Transverse colon (tissue), 4 donors: Measurements from ENCODE around the gene FFAR4. TPM values are rescaled to one million over a fixed set of nuclear protein-coding genes. Genes with fewer than 3 reads are reported as not detected.

Experiments used
- DNase-seq: peaks from one replicate; pipeline ENCODE4 v3.0.0-alpha.2; 2019
- H3K27ac ChIP-seq, 4 donors: fragments of 200-600 bp; sonication (generic); 2 replicates each; pipeline ENCODE4 v1.5.1; 2016 to 2018; ENCODE audit warnings: inconsistent platforms in 4 of 4
- H3K27me3 ChIP-seq: fragments of 200-600 bp; sonication (generic); 2 replicates; pipeline ENCODE4 v1.5.1; 2017; ENCODE audit warnings: inconsistent platforms
- H3K36me3 ChIP-seq, 4 donors: fragments of 200-600 bp; sonication (generic); 2 replicates each; pipeline ENCODE4 v1.5.1; 2017 to 2019; ENCODE audit warnings: inconsistent platforms in 4 of 4
- H3K4me1 ChIP-seq, 4 donors: fragments of 200-600 bp; sonication (generic); 2 replicates each; pipeline ENCODE4 v1.5.1; 2017 to 2020; ENCODE audit warnings: inconsistent platforms in 4 of 4
- H3K4me3 ChIP-seq, 4 donors: fragments of 200-600 bp; sonication (generic); 1 replicate in 1 of 4; 2 replicates in 3 of 4; pipeline versions ENCODE4 v1.5.1 to v1.6.1; 2017 to 2019; ENCODE audit warnings: inconsistent platforms in 4 of 4
- H3K9me3 ChIP-seq, 2 donors: fragments of 200-600 bp; sonication (generic); 2 replicates each; pipeline ENCODE4 v1.5.1; 2017 to 2019; ENCODE audit warnings: inconsistent platforms in 2 of 2
- CTCF ChIP-seq, 5 experiments: fragments of 200-600 bp in 3 of 5; fragments of 450-650 bp in 2 of 5; sonication (generic) in 3 of 5; IDR thresholded peaks; 1 replicate in 2 of 5; 2 replicates in 3 of 5; pipeline ENCODE4 v1.5.1; 2016 to 2017; ENCODE audit warnings: antibody characterized with exemption in 5 of 5, inconsistent platforms in 3 of 5, mild to moderate bottlenecking in 2 of 5, moderate library complexity in 1 of 5
- EP300 ChIP-seq: sonication (generic); formaldehyde crosslinking; IDR thresholded peaks from one replicate; pipeline ENCODE4 v1.6.1; 2017; ENCODE audit warnings: antibody characterized with exemption, low read depth
- POLR2A ChIP-seq: fragments of 450-650 bp; IDR thresholded peaks from one replicate; pipeline ENCODE4 v1.6.1; 2016; ENCODE audit warnings: antibody characterized with exemption, mild to moderate bottlenecking, moderate library complexity
- POLR2AphosphoS5 ChIP-seq, 3 donors: sonication (generic); formaldehyde crosslinking; IDR thresholded peaks; one replicate each; pipeline ENCODE4 v1.6.1; 2016; ENCODE audit warnings: antibody characterized with exemption in 3 of 3
- WGBS, 2 donors: methylation state at CpG; one replicate each; pipeline ENCODE4 v1.1.5; 2018; ENCODE audit warnings: low coverage in 1 of 2; 5-methylcytosine and 5-hydroxymethylcytosine counted together
- in situ Hi-C, 4 donors: fragments of 200-750 bp; cut with MboI; loops; one replicate each; pipeline versions ENCODE4 v1.15.0 to v1.15.1; 2017; ENCODE audit warnings: low sequenced_read_pairs in 3 of 4, low pct_ligation_motif_present in 1 of 4, low pct_unique_long_range_greater_than_20kb in 1 of 4
- intact Hi-C: fragments of 100-400 bp; cut with DNase I; formaldehyde crosslinking; loops from one replicate; pipeline ENCODE4 v1.15.1; 2023; ENCODE audit warnings: low total_unique reads
- total RNA-seq, 4 donors: library from RNA; depleted of rRNA; stranded (reverse); fragments of >200 nt; gene quantifications; one replicate each; pipeline ENCODE4 v1.1.0, GENCODE V29; 2016

FFAR4 gene
- total RNA-seq, 4 donors from 2014 or later = 0.75 to 17.1 (median 12.9) TPM

GRCh38 chr10:93554760-93555432 is 11.6 kb upstream of the FFAR4 start:
- intact Hi-C loops (no loop called here), in situ Hi-C loops (loop anchor here in 2 of 4 donors (10.0 kb wide), 1 partner anchor 120 kb away; no protein-coding TSS in a partner anchor)
- WGBS, 2 donors = 37 to 48% methylated on average over 2 to 14 of the region's 14 CpGs
- H3K4me1 ChIP-seq = peaks cover 0 to 21% (median 6%) of the 10 kb centered on the region in 4 donors
- peak overlapping the region in 2 of 4 donors; percentile 5 to 24 for H3K27ac ChIP-seq
- no peaks in the 10 kb centered on the region for H3K9me3 ChIP-seq
- H3K4me3 ChIP-seq = no peak overlapping the region
- peak; percentile 83 for DNase-seq
- peak; percentile 52 to 75 (median 66) for TF ChIP-seq CTCF (IDR thresholded peaks at IDR 0.05)
- TF ChIP-seq POLR2A = no peak
- H3K36me3 ChIP-seq = no peaks in the 10 kb centered on the region
- H3K27me3 ChIP-seq = no peaks in the 10 kb centered on the region

- no peaks in the 10 kb centered on the region for H3K36me3 ChIP-seq
- H3K9me3 ChIP-seq = no peaks in the 10 kb centered on the region
- H3K4me1 ChIP-seq = peaks cover 0 to 6% (median 0%) of the 10 kb centered on the region in 4 donors
- no peaks in the 10 kb centered on the region for H3K27me3 ChIP-seq
- in situ Hi-C loops (loop anchor here in 2 of 4 donors (10.0 kb wide), 1 partner anchor 115 kb away; no protein-coding TSS in a partner anchor), intact Hi-C loops (no loop called here)
- no peak for TF ChIP-seq CTCF (IDR thresholded peaks at IDR 0.05)
- TF ChIP-seq POLR2A = no peak
- TF ChIP-seq POLR2AphosphoS5 (IDR thresholded peaks at IDR 0.05) = no peak
- no peak for TF ChIP-seq EP300
- H3K27ac ChIP-seq = no peak overlapping the region
- WGBS, 2 donors = 83 to 95% methylated on average over 1 to 9 of the region's 9 CpGs
- no peak overlapping the region for H3K4me3 ChIP-seq
- no peak for DNase-seq
Observed at GRCh38 chr10:93559490-93559889, 7.0 kb upstream of the FFAR4 start.

- 89 to 100% methylated on average over 1 to 6 of the region's 6 CpGs for WGBS, 2 donors
Observed at GRCh38 chr10:93560541-93560940, 5.9 kb upstream of the FFAR4 start.

GRCh38 chr10:93565446-93565845 is 1.0 kb upstream of the FFAR4 start:
- Histone ChIP-seq H3K27me3 (peaks cover 52% of the 10 kb centered on the region), H3K4me3 (no peak overlapping the region), H3K36me3 (no peaks in the 10 kb centered on the region), H3K4me1 (peaks cover 0 to 20% (median 6%) of the 10 kb centered on the region in 4 donors), H3K9me3 (no peaks in the 10 kb centered on the region), H3K27ac (no peak overlapping the region)
- in situ Hi-C loops = no loop called here
- 61% methylated on average over 3 of the region's 3 CpGs; no CpG with 5 or more reads in 1 of the 2 donors for WGBS, 2 donors
- no peak for DNase-seq
- TF ChIP-seq POLR2AphosphoS5 (IDR thresholded peaks at IDR 0.05) = no peak
- TF ChIP-seq CTCF (IDR thresholded peaks at IDR 0.05) = no peak
- no peak for TF ChIP-seq EP300
- intact Hi-C loops = no loop called here

More at GRCh38 chr10:93560541-93560940, 5.9 kb upstream of the FFAR4 start:
- Histone ChIP-seq H3K4me3 (no peak overlapping the region), H3K36me3 (no peaks in the 10 kb centered on the region), H3K9me3 (no peaks in the 10 kb centered on the region), H3K27me3 (peaks cover 8% of the 10 kb centered on the region), H3K27ac (no peak overlapping the region), H3K4me1 (no peaks in the 10 kb centered on the region)
- TF ChIP-seq CTCF (IDR thresholded peaks at IDR 0.05) = no peak
- no peak for TF ChIP-seq EP300
- TF ChIP-seq POLR2A = no peak
- no peak for TF ChIP-seq POLR2AphosphoS5 (IDR thresholded peaks at IDR 0.05)
- DNase-seq = no peak
- intact Hi-C loops (no loop called here), in situ Hi-C loops (no loop called here)
